HepG2 (cell line): ENCODE results near the gene AHCTF1.

ENCODE experiments used
- ARNT ChIP-seq: fragments of 450-650 bp; IDR thresholded peaks from 2 replicates; pipeline ENCODE4 v1.6.1; 2017
- ATF2 ChIP-seq: sonication (generic); formaldehyde crosslinking; IDR thresholded peaks from 2 replicates; pipeline ENCODE4 v1.4.0; 2020; ENCODE audit warnings: missing genetic modification reagents
- ATRX ChIP-seq: sonication (generic); formaldehyde crosslinking; IDR thresholded peaks from 2 replicates; pipeline ENCODE4 v1.4.0; 2020; ENCODE audit warnings: missing genetic modification reagents, borderline replicate concordance
- BRF2 ChIP-seq: sonication (generic); formaldehyde crosslinking; IDR thresholded peaks from 2 replicates; pipeline ENCODE4 v1.8.1; 2022; ENCODE audit warnings: mild to moderate bottlenecking, missing genetic modification reagents
- MED1 ChIP-seq: sonication (generic); formaldehyde crosslinking; IDR thresholded peaks from 2 replicates; pipeline ENCODE4 v1.4.0; 2020; ENCODE audit warnings: missing genetic modification reagents
- NONO ChIP-seq, 2 experiments: fragments of 450-650 bp in 1 of 2; sonication (generic) in 1 of 2; formaldehyde crosslinking in 1 of 2; IDR thresholded peaks in 1 of 2; conservative IDR thresholded peaks in 1 of 2; 2 replicates each; pipeline versions ENCODE4 v1.6.1 to v1.8.0; 2017 to 2022; ENCODE audit warnings: mild to moderate bottlenecking in 1 of 2, missing genetic modification reagents in 1 of 2, moderate library complexity in 1 of 2
- ZMYM2 ChIP-seq: sonication (generic); formaldehyde crosslinking; IDR thresholded peaks from 2 replicates; pipeline ENCODE4 v1.8.0; 2022; ENCODE audit warnings: mild to moderate bottlenecking, missing genetic modification reagents
- ZNF143 ChIP-seq: sonication (generic); formaldehyde crosslinking; IDR thresholded peaks from 2 replicates; pipeline ENCODE4 v1.4.0; 2020; ENCODE audit warnings: missing genetic modification reagents
- ZNF18 ChIP-seq: sonication (generic); formaldehyde crosslinking; IDR thresholded peaks from 2 replicates; pipeline ENCODE4 v1.8.0; 2022; ENCODE audit warnings: mild to moderate bottlenecking, missing genetic modification reagents; ENCODE audit not compliant: insufficient replicate concordance
- ZNF274 ChIP-seq: sonication (generic); formaldehyde crosslinking; IDR thresholded peaks from 2 replicates; pipeline ENCODE4 v1.5.1; 2020; ENCODE audit warnings: mild to moderate bottlenecking, missing genetic modification reagents
- ZNF543 ChIP-seq: sonication (generic); formaldehyde crosslinking; IDR thresholded peaks from 2 replicates; pipeline ENCODE4 v1.4.0; 2020; ENCODE audit warnings: mild to moderate bottlenecking, missing genetic modification reagents
- ZNF550 ChIP-seq: sonication (generic); formaldehyde crosslinking; IDR thresholded peaks from 2 replicates; pipeline ENCODE4 v1.4.0; 2020; ENCODE audit warnings: mild to moderate bottlenecking, missing genetic modification reagents, borderline replicate concordance

- TF ChIP-seq ATRX: no peak
- no peak for TF ChIP-seq ARNT
- TF ChIP-seq ZNF550 (CRISPR knock-in tag): no peak
- no peak for TF ChIP-seq NONO (IDR thresholded peaks at IDR 0.05)
- no peak for TF ChIP-seq NONO (CRISPR knock-in tag; conservative IDR thresholded peaks at IDR 0.05)
- no peak for TF ChIP-seq ZNF543 (CRISPR knock-in tag)
- TF ChIP-seq MED1 (CRISPR knock-in tag): no peak
- TF ChIP-seq ATF2: no peak
- no peak for TF ChIP-seq ZNF274 (CRISPR knock-in tag)
- TF ChIP-seq BRF2 (CRISPR knock-in tag): no peak
- TF ChIP-seq ZMYM2 (CRISPR knock-in tag): no peak
- no peak for TF ChIP-seq ZNF18 (CRISPR knock-in tag)
- no peak for TF ChIP-seq ZNF143
Measured at GRCh38 chr1:246923482-246923881, 8.3 kb downstream of the AHCTF1 start.
